BJ (cell line): ENCODE results near the gene CTNND2. TPM values are rescaled to one million over a fixed set of nuclear protein-coding genes. Genes with fewer than 3 reads are reported as not detected.

Source experiments
- CTCF ChIA-PET: fragments of 350-600 bp; formaldehyde crosslinking; extraction: SDS; loops from one replicate; lab custom pipeline; 2021; ENCODE audit warnings: antibody characterized with exemption, inconsistent platforms; lab: Yijun Ruan, JAX
- POLR2A ChIA-PET: fragments of 300-600 bp; sonication (Branson Sonifier 250); formaldehyde crosslinking; extraction: SDS; loops from one replicate; lab custom pipeline; 2021; ENCODE audit warnings: antibody characterized with exemption; lab: Charles Lee
- DNase-seq: peaks from one replicate; pipeline ENCODE4 v3.0.0-alpha.2; 2011; ENCODE audit warnings: low read depth
- H3K27me3 ChIP-seq: 2 replicates; pipeline ENCODE4 v1.6.0; 2011; ENCODE audit warnings: low read length; ENCODE audit not compliant: control insufficient read depth, insufficient read depth
- H3K36me3 ChIP-seq: 2 replicates; pipeline ENCODE4 v1.5.1; 2011; ENCODE audit warnings: low read length; ENCODE audit not compliant: control insufficient read depth, insufficient read depth
- H3K4me3 ChIP-seq: 2 replicates; pipeline ENCODE4 v1.5.1; 2011; ENCODE audit warnings: low read depth, mild to moderate bottlenecking, control low read depth, low read length
- polyA plus RNA-seq: library from polyadenylated mRNA; depleted of rRNA; stranded (reverse); fragments of >200 nt; gene quantifications from 2 replicates; pipeline ENCODE4 v1.2.3, GENCODE V29; 2011
- TF ChIP-seq, protein P1 (sequence below): IDR thresholded peaks from 2 replicates; pipeline ENCODE4 v1.5.1; 2011; ENCODE audit warnings: low read depth, mild to moderate bottlenecking, control low read depth, inconsistent platforms, low read length, moderate library complexity; ENCODE audit not compliant: insufficient read depth

Gene CTNND2
- polyA plus RNA-seq, 1 experiment, result not detected

DNA sequence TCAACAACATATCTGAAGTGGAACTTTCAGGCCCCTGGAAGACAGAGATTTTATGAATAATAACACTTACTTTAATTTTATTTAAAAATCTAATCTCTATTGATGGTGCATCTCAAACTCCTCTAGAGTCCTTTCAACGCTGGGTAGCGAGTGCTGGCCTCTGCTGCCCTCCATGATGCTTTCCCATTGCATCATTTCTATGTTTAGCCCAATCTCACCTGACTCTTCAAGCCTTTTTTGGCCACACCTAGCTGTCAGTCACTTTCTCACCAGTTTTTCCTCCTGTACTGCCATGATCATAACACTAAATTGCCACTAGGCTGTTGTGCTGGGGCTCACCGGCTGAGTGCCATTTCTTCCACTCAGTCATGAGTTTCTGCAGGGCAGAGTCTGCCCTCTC lies 747.1 kb downstream of the CTNND2 start:
- Histone ChIP-seq H3K27me3 (peaks cover 2% of the 10 kb centered on the region; the same call in 1 of the 2 replicates), H3K36me3 (no peaks in the 10 kb centered on the region), H3K4me3 (no peak overlapping the region)
- ChIA-PET POLR2A (no interaction called here), CTCF (no interaction called here)
- TF ChIP-seq, protein P1, sequence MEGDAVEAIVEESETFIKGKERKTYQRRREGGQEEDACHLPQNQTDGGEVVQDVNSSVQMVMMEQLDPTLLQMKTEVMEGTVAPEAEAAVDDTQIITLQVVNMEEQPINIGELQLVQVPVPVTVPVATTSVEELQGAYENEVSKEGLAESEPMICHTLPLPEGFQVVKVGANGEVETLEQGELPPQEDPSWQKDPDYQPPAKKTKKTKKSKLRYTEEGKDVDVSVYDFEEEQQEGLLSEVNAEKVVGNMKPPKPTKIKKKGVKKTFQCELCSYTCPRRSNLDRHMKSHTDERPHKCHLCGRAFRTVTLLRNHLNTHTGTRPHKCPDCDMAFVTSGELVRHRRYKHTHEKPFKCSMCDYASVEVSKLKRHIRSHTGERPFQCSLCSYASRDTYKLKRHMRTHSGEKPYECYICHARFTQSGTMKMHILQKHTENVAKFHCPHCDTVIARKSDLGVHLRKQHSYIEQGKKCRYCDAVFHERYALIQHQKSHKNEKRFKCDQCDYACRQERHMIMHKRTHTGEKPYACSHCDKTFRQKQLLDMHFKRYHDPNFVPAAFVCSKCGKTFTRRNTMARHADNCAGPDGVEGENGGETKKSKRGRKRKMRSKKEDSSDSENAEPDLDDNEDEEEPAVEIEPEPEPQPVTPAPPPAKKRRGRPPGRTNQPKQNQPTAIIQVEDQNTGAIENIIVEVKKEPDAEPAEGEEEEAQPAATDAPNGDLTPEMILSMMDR, result no peak
- no peak for DNase-seq

DNA sequence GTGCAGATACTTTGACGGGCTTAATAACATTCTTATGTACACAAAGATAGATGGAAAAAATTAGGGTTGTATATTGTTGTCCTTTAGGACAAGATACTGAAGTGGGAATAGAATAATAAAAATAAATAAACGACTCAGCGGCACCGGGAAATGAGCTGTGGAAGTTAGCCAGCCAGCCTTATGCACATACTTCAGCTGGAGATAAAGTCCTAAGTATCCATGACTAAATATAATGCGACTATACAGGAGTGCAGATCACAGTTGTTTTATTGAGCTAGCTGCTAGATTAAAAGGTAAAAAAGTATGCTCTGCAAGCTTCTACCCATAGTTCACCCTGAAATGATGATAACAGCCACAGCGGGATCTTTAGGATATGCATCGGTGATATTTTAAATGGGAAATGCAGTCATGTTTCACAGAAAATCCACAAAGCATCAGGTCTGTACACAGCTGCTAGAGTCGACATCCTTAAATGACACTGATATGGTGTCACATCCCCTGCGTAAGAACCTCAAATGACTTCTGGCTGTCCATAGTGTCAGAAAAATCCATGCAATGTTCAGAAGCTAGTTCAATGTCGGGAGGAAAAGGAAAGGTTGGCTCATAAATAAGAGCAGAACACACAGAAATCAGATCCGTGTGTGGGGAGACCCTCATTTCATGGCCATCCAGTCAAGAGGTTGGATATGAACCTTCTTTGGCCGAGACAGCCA lies 750.4 kb downstream of the CTNND2 start:
- TF ChIP-seq, protein P1, result no peak
- DNase-seq, result no peak
- ChIA-PET CTCF (no interaction called here), POLR2A (no interaction called here)
- H3K4me3 ChIP-seq, result no peak overlapping the region
- no peaks in the 10 kb centered on the region for H3K36me3 ChIP-seq
- H3K27me3 ChIP-seq, result peaks cover 2% of the 10 kb centered on the region; the same call in 1 of the 2 replicates

DNA sequence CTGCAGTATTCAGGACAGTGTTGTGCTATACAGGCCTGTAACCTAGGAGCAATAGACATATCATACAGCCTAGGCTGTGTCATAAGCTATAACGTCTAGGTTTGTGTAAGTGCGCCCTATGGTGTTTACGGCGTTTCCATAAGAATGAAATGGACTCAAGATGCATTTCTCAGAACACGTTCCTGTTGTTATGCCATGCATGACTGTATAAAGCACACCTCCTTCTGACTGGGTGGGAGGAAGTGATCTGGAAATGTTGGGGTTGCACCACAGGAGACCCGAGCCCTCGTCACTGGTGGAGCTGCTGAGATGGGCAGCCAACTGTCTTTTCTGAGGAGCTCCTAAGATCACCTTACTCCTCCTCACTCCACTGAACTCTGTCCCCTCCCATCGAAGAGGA lies 751.9 kb downstream of the CTNND2 start:
- DNase-seq, result no peak
- TF ChIP-seq, protein P1, result no peak
- POLR2A ChIA-PET, result no interaction called here

DNA sequence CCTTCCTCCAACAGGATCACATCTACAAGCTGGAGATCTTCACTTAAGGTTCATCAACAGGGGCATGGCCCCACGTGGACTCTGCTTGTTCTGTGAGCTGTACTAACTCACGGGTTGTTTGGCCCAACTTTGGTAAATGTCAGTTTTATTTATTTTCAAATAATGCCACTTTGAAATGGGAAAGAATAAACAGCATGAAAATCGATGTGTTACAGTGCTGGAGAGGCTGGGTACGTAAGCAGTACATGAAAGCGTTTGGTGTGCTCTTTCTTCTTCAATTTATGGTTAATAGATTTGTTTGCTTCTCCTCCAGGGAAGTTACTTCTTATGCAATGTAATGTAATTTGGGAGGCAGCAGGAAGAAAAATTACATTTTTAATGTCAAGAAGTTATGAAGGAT lies 753.3 kb downstream of the CTNND2 start:
- ChIA-PET POLR2A (no interaction called here), CTCF (no interaction called here)
- H3K27me3 ChIP-seq, result 0 out of 2 replicates have a peak, but pooled peaks cover 2% of the 10 kb centered on the region
- no peak for DNase-seq
- no peaks in the 10 kb centered on the region for H3K36me3 ChIP-seq
- TF ChIP-seq, protein P1, result no peak
- H3K4me3 ChIP-seq, result no peak overlapping the region

More for the DNA sequence above, 751.9 kb downstream of the CTNND2 start:
- H3K36me3 ChIP-seq, result no peaks in the 10 kb centered on the region
- CTCF ChIA-PET, result no interaction called here
- H3K27me3 ChIP-seq, result peaks cover 2% of the 10 kb centered on the region; the same call in 1 of the 2 replicates
- no peak overlapping the region for H3K4me3 ChIP-seq

DNA sequence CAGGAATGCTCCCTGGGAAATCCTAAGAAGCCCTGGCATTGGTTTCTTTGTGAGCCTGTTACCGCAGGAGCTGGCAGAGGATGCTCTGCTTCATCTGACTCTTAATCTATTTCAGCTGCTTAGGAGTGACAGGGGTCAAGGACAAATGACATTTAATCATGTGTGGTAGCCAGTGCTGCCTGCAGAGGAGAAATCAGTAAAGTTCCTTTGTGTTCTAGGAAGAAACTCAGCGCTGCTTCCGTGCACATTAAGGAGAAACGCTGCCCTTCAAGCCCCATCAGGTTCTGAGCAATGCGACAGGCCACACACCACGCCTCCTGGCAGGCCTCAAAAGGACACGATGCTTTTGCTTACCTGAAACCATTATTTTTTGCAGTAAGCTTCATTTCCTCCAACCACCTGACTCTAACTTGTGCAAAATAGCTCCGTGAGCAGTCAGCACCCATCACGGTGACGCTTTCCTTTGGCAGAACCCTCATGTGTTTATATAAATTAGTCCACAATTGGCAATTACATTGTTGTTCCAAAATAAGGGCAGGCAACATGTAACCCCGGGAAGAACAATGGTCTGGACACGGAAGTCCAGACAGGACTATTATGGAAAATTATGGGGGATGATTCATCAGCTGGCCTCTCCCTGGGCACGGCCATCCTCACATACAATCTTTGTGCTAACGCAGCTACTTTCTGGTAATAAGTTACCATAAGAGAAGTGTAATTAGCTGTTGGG lies 755.3 kb downstream of the CTNND2 start:
- Histone ChIP-seq H3K4me3 (no peak overlapping the region), H3K36me3 (no peaks in the 10 kb centered on the region), H3K27me3 (0 out of 2 replicates have a peak, but pooled peaks cover 2% of the 10 kb centered on the region)
- TF ChIP-seq, protein P1, result no peak
- no peak for DNase-seq
- POLR2A ChIA-PET, result no interaction called here
- CTCF ChIA-PET, result no interaction called here
